Keratinocyte (primary cell): ENCODE measurements around the gene GAA.

ENCODE experiments used
- EZH2 ChIP-seq: IDR thresholded peaks from one replicate; pipeline ENCODE4 v1.6.1; 2012; ENCODE audit warnings: inconsistent platforms, mild to moderate bottlenecking, low read length, moderate library complexity
- TF ChIP-seq, protein P1 (sequence below), 3 experiments: IDR thresholded peaks in 1 of 3; conservative IDR thresholded peaks in 1 of 3; optimal IDR thresholded peaks in 1 of 3; 2 replicates in 2 of 3; 3 replicates in 1 of 3; pipeline versions ENCODE3 to v1.5.1; 2011; ENCODE audit warnings: low read length in 3 of 3, mild to moderate bottlenecking in 3 of 3, moderate library complexity in 2 of 3, control low read depth in 1 of 3, inconsistent platforms in 1 of 3; ENCODE audit not compliant: insufficient read depth in 2 of 3; ENCODE audit errors: extremely low read depth in 1 of 3

GRCh38 chr17:80091376-80091775 lies 10.0 kb upstream of the GAA start:
- TF ChIP-seq, protein P1, sequence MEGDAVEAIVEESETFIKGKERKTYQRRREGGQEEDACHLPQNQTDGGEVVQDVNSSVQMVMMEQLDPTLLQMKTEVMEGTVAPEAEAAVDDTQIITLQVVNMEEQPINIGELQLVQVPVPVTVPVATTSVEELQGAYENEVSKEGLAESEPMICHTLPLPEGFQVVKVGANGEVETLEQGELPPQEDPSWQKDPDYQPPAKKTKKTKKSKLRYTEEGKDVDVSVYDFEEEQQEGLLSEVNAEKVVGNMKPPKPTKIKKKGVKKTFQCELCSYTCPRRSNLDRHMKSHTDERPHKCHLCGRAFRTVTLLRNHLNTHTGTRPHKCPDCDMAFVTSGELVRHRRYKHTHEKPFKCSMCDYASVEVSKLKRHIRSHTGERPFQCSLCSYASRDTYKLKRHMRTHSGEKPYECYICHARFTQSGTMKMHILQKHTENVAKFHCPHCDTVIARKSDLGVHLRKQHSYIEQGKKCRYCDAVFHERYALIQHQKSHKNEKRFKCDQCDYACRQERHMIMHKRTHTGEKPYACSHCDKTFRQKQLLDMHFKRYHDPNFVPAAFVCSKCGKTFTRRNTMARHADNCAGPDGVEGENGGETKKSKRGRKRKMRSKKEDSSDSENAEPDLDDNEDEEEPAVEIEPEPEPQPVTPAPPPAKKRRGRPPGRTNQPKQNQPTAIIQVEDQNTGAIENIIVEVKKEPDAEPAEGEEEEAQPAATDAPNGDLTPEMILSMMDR (optimal IDR thresholded peaks at IDR 0.05 in 1 of 3, IDR thresholded peaks at IDR 0.05 in 1 of 3, conservative IDR thresholded peaks at IDR 0.05 in 1 of 3; ENCODE audit: extremely low read depth in 1 of 3, insufficient read depth in 2 of 3, low read length in 3 of 3): no peak
- TF ChIP-seq EZH2: no peak
